H1 (cell line): Measurements from ENCODE around the gene TBCD. TPM values are rescaled to one million over a fixed set of nuclear protein-coding genes. Genes with fewer than 3 reads are reported as not detected.

ENCODE experiments used
- CTCF ChIA-PET: fragments of 300-600 bp; sonication (Branson Sonifier 250); formaldehyde crosslinking; loops from one replicate; lab custom pipeline; 2021; ENCODE audit not compliant: partially characterized antibody; lab: Charles Lee
- POLR2A ChIA-PET: fragments of 300-600 bp; sonication (Branson Sonifier 250); formaldehyde crosslinking; loops from one replicate; lab custom pipeline; 2021; ENCODE audit warnings: inconsistent platforms; ENCODE audit not compliant: partially characterized antibody; lab: Charles Lee
- DNase-seq, 2 experiments: peaks; one replicate each; pipeline versions ENCODE4 v3.0.0 to v3.0.0-alpha.2; 2010 to 2022; ENCODE audit warnings: low spot score in 2 of 2, low read depth in 1 of 2, mixed read lengths in 1 of 2
- FAIRE-seq: peaks from 2 replicates; lab custom pipeline; 2011; peaks lifted over from hg19 to GRCh38; lab: Jason Lieb, UNC
- H2AFZ ChIP-seq: 2 replicates; pipeline ENCODE4 v1.8.1; 2012; ENCODE audit warnings: low read length, inconsistent platforms
- H2AK5ac ChIP-seq: 2 replicates; pipeline ENCODE4 v1.6.1; 2013; ENCODE audit warnings: low read depth, low read length
- H2BK120ac ChIP-seq: replicated peaks from 2 replicates; pipeline ENCODE3; 2013; ENCODE audit warnings: low read depth, low read length, inconsistent platforms
- H2BK12ac ChIP-seq: 2 replicates; pipeline ENCODE4 v1.6.1; 2013; ENCODE audit warnings: low read depth, low read length
- H2BK15ac ChIP-seq: 2 replicates; pipeline ENCODE4 v1.6.1; 2013; ENCODE audit warnings: low read length
- H2BK20ac ChIP-seq: 2 replicates; pipeline ENCODE4 v1.6.1; 2013; ENCODE audit warnings: low read length
- H2BK5ac ChIP-seq: 2 replicates; pipeline ENCODE4 v1.6.1; 2013; ENCODE audit warnings: low read depth, low read length
- H3K14ac ChIP-seq: 2 replicates; pipeline ENCODE4 v1.6.1; 2013; ENCODE audit warnings: inconsistent platforms; ENCODE audit not compliant: insufficient read length
- H3K18ac ChIP-seq: 2 replicates; pipeline ENCODE4 v1.6.1; 2013; ENCODE audit warnings: low read length; ENCODE audit errors: extremely low read depth
- H3K23ac ChIP-seq: 2 replicates; pipeline ENCODE4 v1.6.1; 2013; ENCODE audit warnings: inconsistent platforms; ENCODE audit not compliant: insufficient read length
- H3K23me2 ChIP-seq: 2 replicates; pipeline ENCODE4 v1.6.1; 2013; ENCODE audit warnings: low read depth, low read length
- H3K27ac ChIP-seq: 2 replicates; pipeline ENCODE4 v1.6.1; 2011; ENCODE audit warnings: low read depth, low read length, inconsistent platforms
- H3K27me3 ChIP-seq, 4 experiments: replicated peaks in 1 of 4; 1 replicate in 1 of 4; 2 replicates in 3 of 4; pipeline versions ENCODE4 v1.6.1 to v1.8.1; 2011 to 2013; ENCODE audit warnings: low read length in 3 of 4, mild to moderate bottlenecking in 3 of 4, inconsistent platforms in 2 of 4, mixed read lengths in 2 of 4, moderate library complexity in 1 of 4; ENCODE audit not compliant: control insufficient read depth in 3 of 4, insufficient read depth in 3 of 4; ENCODE audit errors: extremely low read depth in 1 of 4
- H3K36me3 ChIP-seq, 4 experiments: 2 replicates each; pipeline versions ENCODE4 v1.6.1 to v1.8.1; 2011 to 2013; ENCODE audit warnings: mild to moderate bottlenecking in 4 of 4, low read length in 3 of 4, moderate library complexity in 2 of 4, control low read depth in 1 of 4, inconsistent platforms in 1 of 4; ENCODE audit not compliant: insufficient read depth in 4 of 4, control insufficient read depth in 2 of 4
- H3K4ac ChIP-seq: replicated peaks from 2 replicates; pipeline ENCODE3; 2013; ENCODE audit warnings: low read length, low read depth, mixed read lengths, inconsistent platforms; ENCODE audit not compliant: insufficient read length
- H3K4me1 ChIP-seq, 4 experiments: replicated peaks in 1 of 4; 1 replicate in 1 of 4; 2 replicates in 3 of 4; pipeline versions ENCODE4 v1.6.1 to v1.8.1; 2011 to 2013; ENCODE audit warnings: low read length in 3 of 4, inconsistent platforms in 2 of 4, mixed read lengths in 1 of 4; ENCODE audit not compliant: insufficient read depth in 4 of 4, control insufficient read depth in 3 of 4
- H3K4me2 ChIP-seq, 2 experiments: 2 replicates each; pipeline versions ENCODE4 v1.6.1 to v1.8.1; 2011 to 2013; ENCODE audit warnings: low read depth in 2 of 2, low read length in 2 of 2, control low read depth in 1 of 2, inconsistent platforms in 1 of 2, mild to moderate bottlenecking in 1 of 2; ENCODE audit not compliant: insufficient read depth in 1 of 2
- H3K4me3 ChIP-seq, 4 experiments: fragments of 200-600, 300-600 bp in 1 of 4; sonication (generic), shearing (Covaris generic), sonication (Bioruptor Twin) in 1 of 4; 2 replicates each; pipeline versions ENCODE4 v1.5.1 to v1.8.1; 2011 to 2016; ENCODE audit warnings: low read length in 4 of 4, low read depth in 3 of 4, control low read depth in 2 of 4, inconsistent platforms in 2 of 4, mild to moderate bottlenecking in 2 of 4, mixed read lengths in 1 of 4, moderate library complexity in 1 of 4; ENCODE audit not compliant: insufficient read depth in 2 of 4; ENCODE audit errors: extremely low read depth in 1 of 4
- H3K56ac ChIP-seq: replicated peaks from 2 replicates; pipeline ENCODE3; 2013; ENCODE audit warnings: low read depth, mild to moderate bottlenecking, mixed read lengths, low read length, inconsistent platforms; ENCODE audit not compliant: insufficient read length
- H3K79me1 ChIP-seq: 2 replicates; pipeline ENCODE4 v1.6.1; 2013; ENCODE audit warnings: low read depth, low read length, control low read depth
- H3K79me2 ChIP-seq, 2 experiments: 2 replicates each; pipeline versions ENCODE4 v1.6.1 to v1.8.1; 2012 to 2013; ENCODE audit warnings: low read length in 2 of 2, mild to moderate bottlenecking in 2 of 2, inconsistent platforms in 1 of 2; ENCODE audit not compliant: insufficient read depth in 2 of 2, control insufficient read depth in 1 of 2
- H3K9ac ChIP-seq, 4 experiments: replicated peaks in 1 of 4; 1 replicate in 1 of 4; 2 replicates in 3 of 4; pipeline versions ENCODE4 v1.6.1 to v1.8.1; 2011 to 2013; ENCODE audit warnings: low read depth in 3 of 4, low read length in 3 of 4, control low read depth in 2 of 4, mild to moderate bottlenecking in 2 of 4, moderate library complexity in 2 of 4, inconsistent platforms in 1 of 4; ENCODE audit errors: extremely low read depth in 1 of 4
- H3K9me3 ChIP-seq, 2 experiments: 2 replicates each; pipeline versions ENCODE4 v1.6.1 to v1.8.1; 2012 to 2013; ENCODE audit warnings: mild to moderate bottlenecking in 2 of 2, moderate library complexity in 2 of 2, control low read depth in 1 of 2, inconsistent platforms in 1 of 2, low read depth in 1 of 2, low read length in 1 of 2, mixed read lengths in 1 of 2; ENCODE audit not compliant: insufficient read depth in 2 of 2
- H4K20me1 ChIP-seq, 2 experiments: replicated peaks in 1 of 2; 2 replicates each; pipeline versions ENCODE3 to v1.8.1; 2011 to 2013; ENCODE audit warnings: inconsistent platforms in 2 of 2, low read length in 2 of 2, mild to moderate bottlenecking in 1 of 2; ENCODE audit not compliant: insufficient read depth in 2 of 2, control insufficient read depth in 1 of 2
- H4K5ac ChIP-seq: 2 replicates; pipeline ENCODE4 v1.6.1; 2013; ENCODE audit warnings: low read length, low read depth, mixed read lengths, inconsistent platforms; ENCODE audit not compliant: insufficient read length
- H4K8ac ChIP-seq: 2 replicates; pipeline ENCODE4 v1.8.0; 2013; ENCODE audit warnings: mild to moderate bottlenecking, moderate library complexity, low read length, inconsistent platforms; ENCODE audit not compliant: insufficient read depth; ENCODE audit errors: extremely low read depth
- H4K91ac ChIP-seq: replicated peaks from 2 replicates; pipeline ENCODE3; 2013; ENCODE audit warnings: low read length, mixed read lengths, inconsistent platforms; ENCODE audit not compliant: insufficient read length
- EP300 ChIP-seq, 2 experiments: IDR thresholded peaks; 1 replicate in 1 of 2; 2 replicates in 1 of 2; pipeline ENCODE4 v1.6.1; 2011 to 2012; ENCODE audit warnings: low read depth in 2 of 2, low read length in 2 of 2, mild to moderate bottlenecking in 2 of 2, borderline replicate concordance in 1 of 2, inconsistent platforms in 1 of 2, moderate library complexity in 1 of 2
- GTF2F1 ChIP-seq: IDR thresholded peaks from 2 replicates; pipeline ENCODE4 v1.6.1; 2012; ENCODE audit warnings: low read depth, low read length, improper control_type of control experiment, borderline replicate concordance
- KDM4A ChIP-seq: IDR thresholded peaks from one replicate; pipeline ENCODE4 v1.7.1; 2012; ENCODE audit warnings: low read depth, mild to moderate bottlenecking, moderate library complexity, low read length, inconsistent platforms; ENCODE audit not compliant: severe bottlenecking
- MAFK ChIP-seq: IDR thresholded peaks from 2 replicates; pipeline ENCODE4 v1.6.1; 2012; ENCODE audit warnings: low read depth, mild to moderate bottlenecking, improper control_type of control experiment, low read length
- POLR2A ChIP-seq, 2 experiments: IDR thresholded peaks; 1 replicate in 1 of 2; 2 replicates in 1 of 2; pipeline ENCODE4 v1.6.1; 2011; ENCODE audit warnings: low read depth in 2 of 2, low read length in 2 of 2, mild to moderate bottlenecking in 2 of 2; ENCODE audit errors: control extremely low read depth in 1 of 2
- POLR2AphosphoS5 ChIP-seq: IDR thresholded peaks from 2 replicates; pipeline ENCODE4 v1.6.1; 2011; ENCODE audit warnings: low read depth, low read length
- RBBP5 ChIP-seq: IDR thresholded peaks from 2 replicates; pipeline ENCODE4 v1.7.1; 2012; ENCODE audit warnings: low read depth, mild to moderate bottlenecking, inconsistent platforms, low read length, moderate library complexity, borderline replicate concordance
- SP2 ChIP-seq: IDR thresholded peaks from 2 replicates; pipeline ENCODE4 v1.6.1; 2012; ENCODE audit warnings: mild to moderate bottlenecking, low read length, inconsistent platforms
- SUZ12 ChIP-seq: fragments of 200-600 bp; sonication (generic); IDR thresholded peaks from 2 replicates; pipeline ENCODE4 v1.6.1; 2012; ENCODE audit warnings: mild to moderate bottlenecking, inconsistent platforms, low read length, moderate library complexity, mixed read lengths
- TAF1 ChIP-seq: IDR thresholded peaks from 2 replicates; pipeline ENCODE4 v1.6.1; 2011; ENCODE audit warnings: mild to moderate bottlenecking, low read depth, low read length
- WGBS, 2 experiments: shearing (Covaris generic) in 1 of 2; methylation state at CpG; one replicate each; pipeline versions ENCODE4 v1.1.6 to v1.1.7; 2013 to 2015; ENCODE audit warnings: low lambda C conversion rate in 2 of 2, mixed read lengths in 2 of 2, inconsistent platforms in 1 of 2, low coverage in 1 of 2, missing lambda C conversion rate in 1 of 2; ENCODE audit not compliant: insufficient replicate concordance in 2 of 2, insufficient coverage in 1 of 2, insufficient read length in 1 of 2; ENCODE audit errors: extremely low coverage in 1 of 2, missing lambda C conversion rate in 1 of 2; 5-methylcytosine and 5-hydroxymethylcytosine counted together
- polyA plus RNA-seq, 7 experiments: library from polyadenylated mRNA; depleted of rRNA in 3 of 7; stranded (reverse) in 5 of 7; unstranded in 2 of 7; fragments of >200 nt in 5 of 7; fragments of 200-250 nt in 2 of 7; gene quantifications; 1 replicate in 5 of 7; 2 replicates in 1 of 7; 4 replicates in 1 of 7; pipeline versions ENCODE4 v1.2.1 to v1.2.3, GENCODE V29; 2011 to 2013; ENCODE audit warnings: missing spikeins in 2 of 7, mixed read lengths in 2 of 7
- total RNA-seq: library from RNA; stranded (reverse); fragmentation: NEBNext Ultra II Directional; extraction: Animal tissue kit (Norgen Biotek cat#: 25700); gene quantifications from 2 replicates; pipeline ENCODE4 v1.2.1, GENCODE V29; 2021

TBCD gene
- total and polyA plus RNA-seq, 2 of the 8 experiments (the other 6 are each of a cell fraction or from before 2014, with no cell fraction given) = 118 to 162 TPM

GRCh38 chr17:82703036-82703745 is 48.7 kb upstream of the TBCD start:
- Histone ChIP-seq H3K27ac (no peak overlapping the region), H3K4ac (no peak overlapping the region), H3K4me1 (peaks cover 0 to 4% (median 0%) of the 10 kb centered on the region in 4 experiments; a peak in 1 of 7 replicates), H2AK5ac (no peak overlapping the region), H3K56ac (no peak overlapping the region), H3K14ac (no peak overlapping the region), H3K79me1 (no peaks in the 10 kb centered on the region), H3K79me2 (no peaks in the 10 kb centered on the region), H2BK12ac (no peak overlapping the region), H2BK20ac (no peak overlapping the region), H4K8ac (no peak overlapping the region), H2BK5ac (no peak overlapping the region), H4K91ac (no peak overlapping the region), H3K4me2 (no peak overlapping the region), H3K9ac (no peak overlapping the region), H3K36me3 (no peaks in the 10 kb centered on the region), H4K20me1 (peaks cover 0 to 5% of the 10 kb centered on the region in 2 experiments), H2BK120ac (no peak overlapping the region), H3K23ac (no peak overlapping the region), H3K18ac (no peak overlapping the region), H2BK15ac (no peak overlapping the region), H3K23me2 (peaks cover 4% of the 10 kb centered on the region; the same call in 1 of the 2 replicates), H3K4me3 (no peak overlapping the region), H4K5ac (no peak overlapping the region), H3K27me3 (peaks cover 0 to 13% (median 4%) of the 10 kb centered on the region in 4 experiments; a peak in 4 of 7 replicates), H3K9me3 (no peaks in the 10 kb centered on the region), H2AFZ (no peak overlapping the region)
- FAIRE-seq (no peak), DNase-seq (no peak)
- TF ChIP-seq SUZ12 = no peak
- no peak for TF ChIP-seq POLR2A (IDR thresholded peaks at IDR 0.05; ENCODE audit: control extremely low read depth in 1 of 2, low read depth in 2 of 2, low read length in 2 of 2)
- no peak for TF ChIP-seq SP2
- no peak for TF ChIP-seq MAFK
- TF ChIP-seq EP300 (IDR thresholded peaks at IDR 0.05; ENCODE audit: borderline replicate concordance in 1 of 2, low read depth in 2 of 2, low read length in 2 of 2) = no peak
- TF ChIP-seq TAF1 = no peak
- no peak for TF ChIP-seq GTF2F1
- TF ChIP-seq RBBP5 = no peak
- no peak for TF ChIP-seq POLR2AphosphoS5
- TF ChIP-seq KDM4A = no peak
- 81% methylated on average over 24 of the region's 26 CpGs; no CpG with 5 or more reads in 1 of the 2 experiments for WGBS, 2 experiments
- POLR2A ChIA-PET = interaction anchor here (0.9 to 1.0 kb wide), 3 partner anchors 28 to 52 kb away, joined by 3 read pairs; no protein-coding TSS in a partner anchor
- CTCF ChIA-PET = interaction anchor here (1.1 to 2.2 kb wide), 4 partner anchors 9 to 73 kb away, joined by 3 to 11 read pairs (median 4); no protein-coding TSS in a partner anchor
